DND-41 (cell line): ENCODE measurements around the gene SLC2A10.

Source experiments
- ATAC-seq: fragments of 200-7000 bp; cut with Tn5 transposase; 3 replicates; pipeline ENCODE4 v1.9.1; 2021; ENCODE audit warnings: low read depth; ENCODE audit not compliant: insufficient read depth
- DNase-seq: peaks from one replicate; pipeline ENCODE4 v3.0.0-alpha.2; 2020
- H2AFZ ChIP-seq: 2 replicates; pipeline ENCODE4 v1.6.0; 2012; ENCODE audit warnings: low read depth, low read length
- H3K27ac ChIP-seq: 2 replicates; pipeline ENCODE4 v1.5.1; 2012; ENCODE audit warnings: low read length, inconsistent platforms
- H3K27me3 ChIP-seq: fragments of 200-600 bp; sonication (generic); 2 replicates; pipeline ENCODE4 v1.6.0; 2012; ENCODE audit warnings: low read length, mild to moderate bottlenecking, inconsistent platforms; ENCODE audit not compliant: insufficient read depth, poor library complexity
- H3K36me3 ChIP-seq: 2 replicates; pipeline ENCODE4 v1.5.1; 2012; ENCODE audit warnings: low read length, inconsistent platforms; ENCODE audit not compliant: insufficient read depth
- H3K4me1 ChIP-seq: 2 replicates; pipeline ENCODE4 v1.5.1; 2012; ENCODE audit warnings: mild to moderate bottlenecking, low read length; ENCODE audit not compliant: insufficient read depth
- H3K4me2 ChIP-seq: 2 replicates; pipeline ENCODE4 v1.6.0; 2012; ENCODE audit warnings: mild to moderate bottlenecking, moderate library complexity, low read length, inconsistent platforms; ENCODE audit not compliant: insufficient read depth
- H3K4me3 ChIP-seq, 2 experiments: fragments of 200-600 bp in 1 of 2; shearing (Covaris generic) in 1 of 2; 2 replicates each; pipeline ENCODE4 v1.5.1; 2012 to 2016; ENCODE audit warnings: inconsistent platforms in 2 of 2, low read length in 2 of 2, mild to moderate bottlenecking in 2 of 2, low read depth in 1 of 2, moderate library complexity in 1 of 2
- H3K79me2 ChIP-seq: 2 replicates; pipeline ENCODE4 v1.6.0; 2012; ENCODE audit warnings: low read length, inconsistent platforms; ENCODE audit not compliant: insufficient read depth
- H3K9ac ChIP-seq: 2 replicates; pipeline ENCODE4 v1.6.0; 2012; ENCODE audit warnings: low read depth, mild to moderate bottlenecking, inconsistent platforms, low read length, moderate library complexity
- H3K9me3 ChIP-seq: 2 replicates; pipeline ENCODE4 v1.5.1; 2012; ENCODE audit warnings: low read length, moderate library complexity, mild to moderate bottlenecking, inconsistent platforms; ENCODE audit not compliant: insufficient read depth, severe bottlenecking
- H4K20me1 ChIP-seq: 2 replicates; pipeline ENCODE4 v1.6.0; 2012; ENCODE audit warnings: low read length; ENCODE audit not compliant: insufficient read depth
- EZH2 ChIP-seq: IDR thresholded peaks from 3 replicates; pipeline ENCODE4 v1.6.1; 2012; ENCODE audit warnings: borderline replicate concordance, low read depth, mild to moderate bottlenecking, moderate library complexity, low read length, inconsistent platforms; ENCODE audit not compliant: severe bottlenecking
- TF ChIP-seq, protein P1 (sequence below): IDR thresholded peaks from 2 replicates; pipeline ENCODE4 v1.5.1; 2012; ENCODE audit warnings: borderline replicate concordance, low read length, moderate library complexity, mild to moderate bottlenecking; ENCODE audit not compliant: poor library complexity, severe bottlenecking; ENCODE audit errors: extremely low read depth

Gene SLC2A10

DNA sequence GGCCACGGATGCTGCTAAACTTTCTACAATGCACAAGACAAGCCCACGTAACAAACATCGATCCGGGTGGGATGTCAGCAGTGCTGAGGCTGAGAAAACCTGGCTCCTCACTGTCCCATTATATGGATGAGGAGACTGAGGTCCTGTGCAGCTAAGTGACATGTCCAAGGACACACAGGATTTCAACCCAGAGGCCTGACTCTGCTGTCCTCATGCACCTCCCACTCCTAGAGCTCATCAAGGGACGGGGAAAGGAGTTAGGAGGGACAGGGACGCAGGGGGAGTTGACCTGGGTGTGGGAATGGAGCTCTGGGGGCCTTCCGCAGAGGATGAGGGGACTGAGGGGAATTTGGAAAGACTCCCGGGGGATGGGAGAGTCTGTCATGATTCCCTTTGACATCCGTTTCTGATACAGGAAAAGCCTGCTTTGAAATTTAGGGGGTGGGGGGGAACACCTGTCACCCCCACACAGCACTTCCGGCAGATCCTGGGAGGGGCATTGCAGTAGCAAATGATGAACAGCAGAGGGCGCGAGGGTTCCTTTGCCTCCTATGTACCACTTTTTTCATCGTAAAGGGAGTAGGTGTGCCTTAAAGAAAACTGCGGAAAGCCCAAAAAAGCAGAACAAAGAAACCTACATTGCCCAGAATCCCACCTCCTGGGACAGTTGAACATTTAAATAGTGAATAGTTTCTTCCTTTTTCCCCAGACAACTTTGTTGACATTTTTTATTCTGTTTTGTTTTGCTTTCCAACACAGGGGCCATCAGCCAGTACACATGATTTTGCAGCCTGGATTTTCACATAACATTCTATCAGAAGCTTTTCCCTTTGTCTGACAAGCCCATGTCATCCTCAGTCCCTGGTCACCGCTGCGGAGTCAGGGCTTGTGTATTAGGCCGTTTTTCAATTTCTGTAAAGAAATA is 48.6 kb downstream of the SLC2A10 start:
- H3K9me3 ChIP-seq: no peaks in the 10 kb centered on the region
- no peaks in the 10 kb centered on the region for H3K79me2 ChIP-seq
- no peaks in the 10 kb centered on the region for H3K36me3 ChIP-seq
- DNase-seq (peak; percentile 77), ATAC-seq (peak; percentile 72)
- no peak overlapping the region for H3K4me3 ChIP-seq
- no peak overlapping the region for H3K4me2 ChIP-seq
- H3K27me3 ChIP-seq: no peaks in the 10 kb centered on the region
- no peak overlapping the region for H2AFZ ChIP-seq
- peaks cover 3% of the 10 kb centered on the region; the same call in 1 of the 2 replicates for H3K4me1 ChIP-seq
- TF ChIP-seq, protein P1, sequence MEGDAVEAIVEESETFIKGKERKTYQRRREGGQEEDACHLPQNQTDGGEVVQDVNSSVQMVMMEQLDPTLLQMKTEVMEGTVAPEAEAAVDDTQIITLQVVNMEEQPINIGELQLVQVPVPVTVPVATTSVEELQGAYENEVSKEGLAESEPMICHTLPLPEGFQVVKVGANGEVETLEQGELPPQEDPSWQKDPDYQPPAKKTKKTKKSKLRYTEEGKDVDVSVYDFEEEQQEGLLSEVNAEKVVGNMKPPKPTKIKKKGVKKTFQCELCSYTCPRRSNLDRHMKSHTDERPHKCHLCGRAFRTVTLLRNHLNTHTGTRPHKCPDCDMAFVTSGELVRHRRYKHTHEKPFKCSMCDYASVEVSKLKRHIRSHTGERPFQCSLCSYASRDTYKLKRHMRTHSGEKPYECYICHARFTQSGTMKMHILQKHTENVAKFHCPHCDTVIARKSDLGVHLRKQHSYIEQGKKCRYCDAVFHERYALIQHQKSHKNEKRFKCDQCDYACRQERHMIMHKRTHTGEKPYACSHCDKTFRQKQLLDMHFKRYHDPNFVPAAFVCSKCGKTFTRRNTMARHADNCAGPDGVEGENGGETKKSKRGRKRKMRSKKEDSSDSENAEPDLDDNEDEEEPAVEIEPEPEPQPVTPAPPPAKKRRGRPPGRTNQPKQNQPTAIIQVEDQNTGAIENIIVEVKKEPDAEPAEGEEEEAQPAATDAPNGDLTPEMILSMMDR: peak; percentile 97
- no peak for TF ChIP-seq EZH2
- H3K27ac ChIP-seq: no peak overlapping the region
- H4K20me1 ChIP-seq: no peaks in the 10 kb centered on the region; the same call in 1 of the 2 replicates
- H3K9ac ChIP-seq: no peak overlapping the region

- Histone ChIP-seq H2AFZ (no peak overlapping the region), H3K36me3 (no peaks in the 10 kb centered on the region), H3K4me1 (peaks cover 3% of the 10 kb centered on the region; the same call in 1 of the 2 replicates), H3K27ac (no peak overlapping the region), H3K27me3 (no peaks in the 10 kb centered on the region), H3K9ac (no peak overlapping the region), H3K4me3 (no peak overlapping the region), H3K79me2 (no peaks in the 10 kb centered on the region), H3K9me3 (no peaks in the 10 kb centered on the region), H4K20me1 (no peaks in the 10 kb centered on the region; the same call in 1 of the 2 replicates), H3K4me2 (no peak overlapping the region)
- ATAC-seq: no peak
- TF ChIP-seq, protein P1: no peak
- no peak for TF ChIP-seq EZH2
- DNase-seq: no peak
Observed at GRCh38 chr20:46758929-46759669, 49.6 kb downstream of the SLC2A10 start.

- ATAC-seq (no peak), DNase-seq (no peak)
- no peak overlapping the region for H2AFZ ChIP-seq
- no peak overlapping the region for H3K27ac ChIP-seq
- H3K4me3 ChIP-seq: no peak overlapping the region
- no peak for TF ChIP-seq EZH2
- TF ChIP-seq, protein P1: no peak
- H3K27me3 ChIP-seq: peaks cover 5% of the 10 kb centered on the region
- H3K9ac ChIP-seq: no peak overlapping the region
- H3K79me2 ChIP-seq: no peaks in the 10 kb centered on the region
- H4K20me1 ChIP-seq: no peaks in the 10 kb centered on the region; the same call in 1 of the 2 replicates
- no peaks in the 10 kb centered on the region for H3K9me3 ChIP-seq
- no peak overlapping the region for H3K4me2 ChIP-seq
- H3K36me3 ChIP-seq: no peaks in the 10 kb centered on the region
- H3K4me1 ChIP-seq: peaks cover 3% of the 10 kb centered on the region; the same call in 1 of the 2 replicates
Observed at GRCh38 chr20:46761566-46761965, 52.1 kb downstream of the SLC2A10 start.
